Activated CD8-positive, alpha-beta T cell treated with anti-CD3 and anti-CD28 coated beads for 36 hours (primary cell): Measurements from ENCODE around the gene CELF4. TPM values are rescaled to one million over a fixed set of nuclear protein-coding genes. Genes with fewer than 3 reads are reported as not detected.

Source experiments
- ATAC-seq: fragments of 200-7000 bp; cut with Tn5 transposase; one replicate; pipeline ENCODE4 v1.10.0; 2021; ENCODE audit warnings: mild to moderate bottlenecking, moderate library complexity
- CTCF ChIA-PET: fragments of 350-600 bp; sonication (Branson Sonifier 250); formaldehyde crosslinking; loops from one replicate; lab custom pipeline; 2021; ENCODE audit warnings: antibody characterized with exemption; lab: Charles Lee
- POLR2A ChIA-PET: fragments of 350-600 bp; sonication (Branson Sonifier 250); formaldehyde crosslinking; loops from one replicate; lab custom pipeline; 2021; ENCODE audit warnings: antibody characterized with exemption; lab: Charles Lee
- DNase-seq: peaks from one replicate; pipeline ENCODE4 v3.0.0-alpha.2; 2020
- H3K27ac Mint-ChIP-seq: one replicate; pipeline ENCODE4 v1.8.0; 2021; ENCODE audit warnings: mild to moderate bottlenecking, mixed read lengths
- H3K27me3 Mint-ChIP-seq: one replicate; pipeline ENCODE4 v1.8.0; 2021; ENCODE audit warnings: mixed read lengths
- H3K36me3 Mint-ChIP-seq: one replicate; pipeline ENCODE4 v1.8.0; 2021; ENCODE audit warnings: low read depth, mixed read lengths
- H3K4me1 Mint-ChIP-seq: one replicate; pipeline ENCODE4 v1.8.0; 2021; ENCODE audit warnings: low read depth, mixed read lengths
- H3K4me3 Mint-ChIP-seq: one replicate; pipeline ENCODE4 v1.8.0; 2021; ENCODE audit warnings: mild to moderate bottlenecking, moderate library complexity, mixed read lengths
- H3K9me3 Mint-ChIP-seq: one replicate; pipeline ENCODE4 v1.8.0; 2021; ENCODE audit warnings: mixed read lengths
- CTCF ChIP-seq: fragments of 200-600 bp; IDR thresholded peaks from one replicate; pipeline ENCODE4 v1.8.0; 2022; ENCODE audit warnings: antibody characterized with exemption, mild to moderate bottlenecking
- intact Hi-C: fragments of 100-400 bp; cut with micrococcal nuclease; formaldehyde crosslinking; loops from one replicate; pipeline ENCODE4 v1.10.0; 2022
- total RNA-seq, 2 experiments: library from RNA; stranded (reverse); gene quantifications; one replicate each; pipeline ENCODE4 v1.2.3, GENCODE V29; 2021

CELF4 gene
- total RNA-seq, 2 experiments from 2014 or later, result not detected

GRCh38 chr18:37420315-37420880 is 145.2 kb downstream of the CELF4 start:
- ATAC-seq (no peak), DNase-seq (no peak)
- no peaks in the 10 kb centered on the region for H3K27me3 Mint-ChIP-seq
- H3K9me3 Mint-ChIP-seq, result no peaks in the 10 kb centered on the region
- ChIA-PET POLR2A (no interaction called here), CTCF (no interaction called here)
- no peak overlapping the region for H3K4me3 Mint-ChIP-seq
- intact Hi-C loops, result no loop called here
- no peaks in the 10 kb centered on the region for H3K4me1 Mint-ChIP-seq
- no peaks in the 10 kb centered on the region for H3K36me3 Mint-ChIP-seq
- no peak for TF ChIP-seq CTCF
- H3K27ac Mint-ChIP-seq, result no peak overlapping the region

GRCh38 chr18:37419866-37420265 is 145.7 kb downstream of the CELF4 start:
- ChIA-PET CTCF (no interaction called here), POLR2A (no interaction called here)

GRCh38 chr18:37419315-37419714 is 146.3 kb downstream of the CELF4 start:
- Mint-ChIP-seq H3K4me3 (no peak overlapping the region), H3K27ac (no peak overlapping the region), H3K9me3 (no peaks in the 10 kb centered on the region), H3K36me3 (no peaks in the 10 kb centered on the region), H3K27me3 (no peaks in the 10 kb centered on the region), H3K4me1 (no peaks in the 10 kb centered on the region)
- no peak for TF ChIP-seq CTCF
- intact Hi-C loops, result no loop called here
- DNase-seq, result no peak
- POLR2A ChIA-PET, result no interaction called here
- CTCF ChIA-PET, result no interaction called here
- ATAC-seq, result no peak

More at GRCh38 chr18:37419866-37420265, 145.7 kb downstream of the CELF4 start:
- intact Hi-C loops, result no loop called here
- Mint-ChIP-seq H3K4me1 (no peaks in the 10 kb centered on the region), H3K36me3 (no peaks in the 10 kb centered on the region), H3K9me3 (no peaks in the 10 kb centered on the region), H3K27ac (no peak overlapping the region), H3K27me3 (no peaks in the 10 kb centered on the region), H3K4me3 (no peak overlapping the region)
- no peak for DNase-seq
- no peak for TF ChIP-seq CTCF
- no peak for ATAC-seq

GRCh38 chr18:37414816-37415215 is 150.8 kb downstream of the CELF4 start:
- no peaks in the 10 kb centered on the region for H3K4me1 Mint-ChIP-seq
- ATAC-seq (no peak), DNase-seq (no peak)
- CTCF ChIA-PET, result no interaction called here
- intact Hi-C loops, result no loop called here
- no peak overlapping the region for H3K27ac Mint-ChIP-seq
- TF ChIP-seq CTCF, result no peak
- no peaks in the 10 kb centered on the region for H3K36me3 Mint-ChIP-seq
- no peak overlapping the region for H3K4me3 Mint-ChIP-seq
- H3K27me3 Mint-ChIP-seq, result no peaks in the 10 kb centered on the region
- POLR2A ChIA-PET, result no interaction called here
- no peaks in the 10 kb centered on the region for H3K9me3 Mint-ChIP-seq

GRCh38 chr18:37412829-37413228 is 152.8 kb downstream of the CELF4 start:
- POLR2A ChIA-PET, result no interaction called here
- no peak for ATAC-seq
- no peak for TF ChIP-seq CTCF

More at GRCh38 chr18:37412829-37413228, 152.8 kb downstream of the CELF4 start:
- H3K4me1 Mint-ChIP-seq, result no peaks in the 10 kb centered on the region
- intact Hi-C loops, result no loop called here
- CTCF ChIA-PET, result no interaction called here
- no peak for DNase-seq
- no peaks in the 10 kb centered on the region for H3K36me3 Mint-ChIP-seq
- H3K4me3 Mint-ChIP-seq, result no peak overlapping the region
- H3K27ac Mint-ChIP-seq, result no peak overlapping the region
- no peaks in the 10 kb centered on the region for H3K27me3 Mint-ChIP-seq
- H3K9me3 Mint-ChIP-seq, result no peaks in the 10 kb centered on the region
